Brain microvascular endothelial cell (primary cell): Measurements from ENCODE around the gene TCF4.

Experiments used
- DNase-seq: peaks from one replicate; pipeline ENCODE4 v3.0.0-alpha.2; 2020
- H3K27ac ChIP-seq: fragments of 250-450 bp; sonication (Bioruptor Pico); 2 replicates; pipeline ENCODE4 v1.5.1; 2020; ENCODE audit warnings: mild to moderate bottlenecking, moderate library complexity
- H3K27me3 ChIP-seq: fragments of 250-450 bp; sonication (Bioruptor Pico); replicated peaks from 2 replicates; pipeline ENCODE4 v1.5.1; 2020; ENCODE audit warnings: mild to moderate bottlenecking
- H3K36me3 ChIP-seq: fragments of 250-450 bp; sonication (Bioruptor Pico); replicated peaks from 2 replicates; pipeline ENCODE4 v1.5.1; 2020; ENCODE audit warnings: mild to moderate bottlenecking
- H3K4me3 ChIP-seq: 2 replicates; pipeline ENCODE4 v1.5.1; 2011; ENCODE audit warnings: low read depth, mild to moderate bottlenecking, control low read depth, low read length, moderate library complexity
- CTCF ChIP-seq: IDR thresholded peaks from 2 replicates; pipeline ENCODE4 v1.5.1; 2011; ENCODE audit warnings: low read depth, mild to moderate bottlenecking, moderate library complexity, low read length, control low read depth, inconsistent platforms; ENCODE audit errors: missing control alignments
- in situ Hi-C: cut with HindIII; loops from 2 replicates; pipeline ENCODE4 v1.10.0; 2017; ENCODE audit warnings: low sequenced_read_pairs, low pct_ligation_motif_present

TCF4 gene

GRCh38 chr18:55226044-55226443, 361.9 kb downstream of the TCF4 start:
- Histone ChIP-seq H3K27ac (no peak overlapping the region), H3K4me3 (no peak overlapping the region), H3K27me3 (no peaks in the 10 kb centered on the region), H3K36me3 (no peaks in the 10 kb centered on the region)
- DNase-seq = no peak
- in situ Hi-C loops = no loop called here
- no peak for TF ChIP-seq CTCF

- no peak overlapping the region for H3K27ac ChIP-seq
- TF ChIP-seq CTCF = no peak
- DNase-seq = peak; percentile 60
- H3K36me3 ChIP-seq = no peaks in the 10 kb centered on the region
- no peaks in the 10 kb centered on the region for H3K27me3 ChIP-seq
- H3K4me3 ChIP-seq = no peak overlapping the region
- in situ Hi-C loops = no loop called here
These were observed 363.8 kb downstream of the TCF4 start for GRCh38 chr18:55224086-55224625.

- no peak overlapping the region for H3K27ac ChIP-seq
- H3K4me3 ChIP-seq = no peak overlapping the region
- no peaks in the 10 kb centered on the region for H3K36me3 ChIP-seq
- in situ Hi-C loops = no loop called here
- TF ChIP-seq CTCF = no peak
- no peaks in the 10 kb centered on the region for H3K27me3 ChIP-seq
- DNase-seq = no peak
These were observed 366.4 kb downstream of the TCF4 start for GRCh38 chr18:55221622-55222021.

GRCh38 chr18:55220523-55220922, 367.5 kb downstream of the TCF4 start:
- no peak for DNase-seq
- no peaks in the 10 kb centered on the region for H3K36me3 ChIP-seq
- H3K27ac ChIP-seq = no peak overlapping the region
- no peak for TF ChIP-seq CTCF
- in situ Hi-C loops = no loop called here
- H3K27me3 ChIP-seq = no peaks in the 10 kb centered on the region
- H3K4me3 ChIP-seq = no peak overlapping the region

GRCh38 chr18:55219823-55220222, 368.2 kb downstream of the TCF4 start:
- H3K36me3 ChIP-seq = no peaks in the 10 kb centered on the region
- TF ChIP-seq CTCF = no peak
- no peaks in the 10 kb centered on the region for H3K27me3 ChIP-seq
- no peak overlapping the region for H3K27ac ChIP-seq
- in situ Hi-C loops = no loop called here
- no peak overlapping the region for H3K4me3 ChIP-seq
- no peak for DNase-seq

GRCh38 chr18:55219059-55219458, 368.9 kb downstream of the TCF4 start:
- in situ Hi-C loops = no loop called here
- Histone ChIP-seq H3K27me3 (no peaks in the 10 kb centered on the region), H3K27ac (no peak overlapping the region), H3K36me3 (no peaks in the 10 kb centered on the region), H3K4me3 (no peak overlapping the region)
- no peak for DNase-seq
- TF ChIP-seq CTCF = no peak
